Glomerular endothelial cell (primary cell): Measurements from ENCODE around the gene INSR. TPM values are rescaled to one million over a fixed set of nuclear protein-coding genes. Genes with fewer than 3 reads are reported as not detected.
A peak's percentile ranks its signal among the peaks of the same experiment; 100 is the strongest.
"Not testable (repeated sequence)": the region's sequence is repeated elsewhere in the genome, so short reads cannot be mapped to it uniquely, and the experiment has no call there.

Experiments used
- DNase-seq: peaks from one replicate; pipeline ENCODE4 v3.0.0-alpha.2; 2011; ENCODE audit warnings: low read depth, low spot score; ENCODE audit errors: extremely low read depth
- total RNA-seq: library from RNA; depleted of rRNA; stranded (reverse); fragments of >200 nt; gene quantifications from 2 replicates; pipeline ENCODE4 v1.2.3, GENCODE V29; 2015

INSR gene
- total RNA-seq, 1 donor from 2014 or later, result 134 TPM

DNA sequence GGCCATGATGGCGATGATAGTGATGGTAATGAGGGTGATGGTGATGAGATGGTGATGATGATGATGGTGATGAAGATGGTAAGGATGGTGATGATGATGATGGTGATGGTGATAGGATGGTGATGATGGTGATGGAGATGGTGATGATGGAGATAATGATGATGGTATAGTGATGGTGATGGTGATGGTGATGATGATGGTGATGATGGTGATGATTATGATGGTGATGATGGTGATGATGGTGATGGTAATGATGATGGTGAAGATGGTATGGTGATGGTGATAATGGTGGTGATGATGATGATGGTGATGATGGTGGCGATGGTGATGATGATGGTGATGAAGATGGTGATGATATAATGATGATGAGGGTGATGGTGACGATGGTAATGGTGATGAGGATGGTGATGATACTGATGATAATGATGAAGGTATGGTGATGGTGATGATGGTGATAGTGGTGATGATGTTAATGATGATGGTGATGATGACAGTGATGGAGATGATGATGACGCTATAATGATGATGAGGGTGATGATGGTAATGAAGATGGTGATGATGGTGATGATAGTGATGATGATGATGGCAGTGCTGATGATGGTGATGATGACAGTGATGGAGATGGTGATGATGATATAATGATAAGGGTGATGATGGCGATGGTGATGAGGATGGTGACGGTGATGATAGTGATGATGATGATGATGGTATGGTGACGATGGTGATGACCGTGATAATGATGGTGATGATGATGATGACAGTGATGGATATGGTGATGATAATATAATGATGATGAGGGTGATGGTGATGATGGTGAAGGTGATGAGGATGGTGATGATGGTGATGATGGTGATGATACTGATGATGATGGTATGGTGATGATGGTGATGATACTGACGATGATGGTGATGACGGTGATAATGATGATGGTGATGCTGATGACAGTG lies 187.2 kb downstream of the INSR start:
- no peak for DNase-seq

DNA sequence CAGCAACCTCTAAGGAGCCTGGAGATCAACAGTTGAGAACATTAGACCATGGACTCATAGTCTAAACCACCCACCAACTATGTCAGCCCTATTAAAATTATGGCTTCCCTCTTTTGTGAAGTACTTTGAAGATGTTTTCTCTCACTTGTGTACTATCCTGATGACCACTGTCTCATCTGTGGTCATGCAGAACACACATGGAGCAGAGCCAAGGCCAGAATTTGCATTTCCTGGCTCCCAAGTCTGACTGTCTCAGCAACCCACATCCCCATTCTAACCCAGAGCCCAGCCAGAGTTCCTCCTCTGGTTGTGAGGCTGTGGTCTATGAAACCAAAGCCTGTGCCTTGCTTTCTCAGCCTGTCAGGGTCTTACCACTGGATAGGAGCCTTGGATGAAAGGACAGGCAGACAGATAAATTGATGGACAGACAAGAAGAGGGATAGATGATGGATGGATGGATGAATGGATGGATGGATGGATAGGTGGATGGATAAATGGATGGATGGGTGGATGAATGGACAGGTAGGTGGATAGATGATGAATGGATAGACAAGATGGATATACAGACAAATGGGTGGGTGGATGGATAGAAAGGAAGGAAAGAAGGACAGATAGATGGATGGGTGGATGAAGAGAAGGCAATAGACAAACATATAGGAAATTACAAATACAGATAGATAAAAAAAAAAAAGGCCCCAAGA lies 189.3 kb downstream of the INSR start:
- DNase-seq, result no peak

DNA sequence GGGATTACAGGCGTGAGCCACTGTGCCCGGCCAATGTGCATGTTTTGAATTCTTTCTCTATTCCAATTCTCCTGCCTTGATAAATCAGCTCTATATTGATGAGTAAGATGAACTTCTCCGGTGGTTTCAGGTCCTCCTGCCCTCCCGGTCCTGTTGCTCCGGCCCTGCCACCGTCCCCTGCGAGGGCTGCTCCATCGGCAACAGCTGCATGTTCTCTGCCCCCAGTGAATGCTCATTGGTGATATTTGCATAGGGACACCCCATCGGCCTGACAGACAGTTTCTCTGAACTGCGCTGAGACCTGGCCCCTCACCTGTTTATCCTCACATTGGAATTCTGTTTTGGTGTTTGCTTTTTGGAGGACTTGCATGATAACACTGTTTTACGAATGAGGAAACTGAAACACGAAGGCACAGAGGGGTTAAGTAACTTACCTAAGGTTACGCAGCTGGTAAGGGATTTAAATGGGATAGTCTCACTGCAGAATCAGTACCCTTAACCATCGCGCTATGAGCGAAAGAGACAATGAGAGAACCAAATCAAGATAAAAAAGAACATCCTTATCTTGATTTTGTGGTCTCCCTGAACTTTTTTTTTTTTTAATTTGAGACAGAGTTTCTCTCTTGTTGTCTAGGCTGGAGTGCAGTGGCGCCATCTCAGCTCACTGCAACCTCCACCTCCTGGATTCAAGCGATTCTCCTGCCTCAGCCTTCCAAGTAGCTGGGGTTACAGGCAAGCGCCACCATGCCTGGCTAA lies 192.5 kb downstream of the INSR start:
- no peak for DNase-seq

DNA sequence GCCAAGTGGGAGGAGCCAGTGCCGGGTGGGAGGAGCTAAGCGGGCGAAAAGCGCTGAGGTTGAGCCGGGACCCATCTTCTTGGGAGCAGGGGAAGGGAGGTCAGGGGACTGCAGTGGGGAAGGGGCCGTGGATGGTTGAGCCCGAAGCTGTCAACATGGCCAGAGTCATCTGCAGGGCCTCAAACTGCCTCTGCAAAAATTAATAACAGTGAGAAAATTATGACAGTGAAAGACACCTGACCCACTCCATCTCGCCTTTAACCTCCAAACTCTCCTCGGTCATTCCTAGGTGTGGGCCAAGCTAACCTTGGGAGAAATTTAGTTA lies 194.7 kb downstream of the INSR start:
- DNase-seq, result no peak

DNA sequence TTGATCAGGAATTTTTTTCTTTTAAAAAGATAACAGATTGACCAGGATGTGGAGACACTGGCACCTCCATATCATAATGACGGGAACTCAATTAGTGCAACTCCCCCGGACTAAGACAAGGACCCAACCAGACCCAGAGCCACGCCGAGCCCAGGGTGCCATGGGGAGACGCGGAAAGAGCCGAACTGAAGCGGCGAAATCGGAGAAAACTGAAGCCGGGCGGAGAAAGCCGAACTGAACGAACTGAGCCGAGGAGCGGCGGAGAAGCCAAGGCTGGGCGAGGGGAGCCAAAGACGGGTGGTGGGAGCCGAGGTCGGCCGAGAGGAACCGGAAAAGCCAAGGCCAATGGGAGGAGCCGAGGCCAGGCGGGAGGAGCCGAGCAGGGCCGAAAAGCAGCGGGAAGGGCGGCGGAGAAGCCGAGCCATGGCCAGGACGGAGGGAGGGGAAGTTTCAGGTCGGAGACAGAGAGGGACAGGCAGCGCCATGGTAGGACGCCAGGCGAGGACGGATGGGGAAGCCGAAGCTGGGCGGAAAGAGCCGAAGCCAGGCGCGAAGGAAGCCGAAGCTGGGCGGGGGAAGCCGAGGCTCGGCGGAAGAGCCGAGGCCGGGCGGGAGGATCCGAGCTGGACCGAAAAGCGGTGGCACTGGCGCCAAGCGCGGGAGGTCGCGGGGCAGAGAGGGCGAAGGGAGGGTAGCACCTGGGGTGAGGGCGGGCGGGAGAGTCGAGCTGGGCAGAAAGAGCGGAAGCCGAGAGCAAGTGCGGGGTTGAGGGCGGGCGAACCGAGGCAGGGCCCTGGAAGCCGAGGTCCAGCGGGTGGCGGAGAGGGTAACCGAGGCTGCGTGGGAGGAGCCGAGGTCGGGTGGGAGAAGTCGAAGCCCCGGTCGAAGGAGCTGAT lies 195.3 kb downstream of the INSR start:
- no peak for DNase-seq

DNA sequence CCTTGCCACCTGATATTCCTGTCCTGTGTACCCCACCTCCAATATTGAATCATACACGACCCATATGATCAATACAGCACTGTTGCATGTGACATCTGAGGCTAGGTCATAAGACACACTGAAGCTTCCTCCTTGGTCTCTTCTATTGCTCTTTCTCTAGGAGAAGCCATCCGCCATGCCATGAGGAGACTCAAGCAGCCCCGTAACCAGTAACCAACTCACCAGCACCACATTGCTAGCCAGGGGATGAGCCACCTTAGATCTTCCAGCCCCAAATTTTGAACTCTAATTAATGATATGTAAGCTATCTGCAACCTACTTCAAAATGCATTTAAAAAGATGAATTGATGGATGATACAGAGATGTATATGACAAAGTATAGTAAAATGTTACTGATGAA lies 196.1 kb downstream of the INSR start:
- no peak for DNase-seq

DNA sequence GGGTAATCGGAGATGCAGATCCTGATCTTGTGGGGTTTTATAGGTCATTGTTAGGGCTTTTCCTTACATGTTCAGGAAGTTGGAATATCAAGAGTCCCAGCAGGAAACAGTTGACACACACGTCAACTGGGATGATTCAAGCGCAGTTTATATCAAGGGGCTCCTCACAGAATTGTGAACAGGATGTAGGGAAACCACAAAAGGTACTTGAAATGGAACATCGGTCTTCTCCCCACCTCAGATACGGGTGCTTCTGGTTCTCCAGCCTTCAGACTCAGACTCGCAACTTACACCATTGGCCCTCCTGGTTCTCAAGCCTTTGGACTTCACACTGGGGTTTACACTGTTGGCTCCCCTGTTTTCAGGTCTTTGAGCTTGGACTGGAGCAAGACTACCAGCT lies 205.2 kb downstream of the INSR start:
- DNase-seq, result no peak

DNA sequence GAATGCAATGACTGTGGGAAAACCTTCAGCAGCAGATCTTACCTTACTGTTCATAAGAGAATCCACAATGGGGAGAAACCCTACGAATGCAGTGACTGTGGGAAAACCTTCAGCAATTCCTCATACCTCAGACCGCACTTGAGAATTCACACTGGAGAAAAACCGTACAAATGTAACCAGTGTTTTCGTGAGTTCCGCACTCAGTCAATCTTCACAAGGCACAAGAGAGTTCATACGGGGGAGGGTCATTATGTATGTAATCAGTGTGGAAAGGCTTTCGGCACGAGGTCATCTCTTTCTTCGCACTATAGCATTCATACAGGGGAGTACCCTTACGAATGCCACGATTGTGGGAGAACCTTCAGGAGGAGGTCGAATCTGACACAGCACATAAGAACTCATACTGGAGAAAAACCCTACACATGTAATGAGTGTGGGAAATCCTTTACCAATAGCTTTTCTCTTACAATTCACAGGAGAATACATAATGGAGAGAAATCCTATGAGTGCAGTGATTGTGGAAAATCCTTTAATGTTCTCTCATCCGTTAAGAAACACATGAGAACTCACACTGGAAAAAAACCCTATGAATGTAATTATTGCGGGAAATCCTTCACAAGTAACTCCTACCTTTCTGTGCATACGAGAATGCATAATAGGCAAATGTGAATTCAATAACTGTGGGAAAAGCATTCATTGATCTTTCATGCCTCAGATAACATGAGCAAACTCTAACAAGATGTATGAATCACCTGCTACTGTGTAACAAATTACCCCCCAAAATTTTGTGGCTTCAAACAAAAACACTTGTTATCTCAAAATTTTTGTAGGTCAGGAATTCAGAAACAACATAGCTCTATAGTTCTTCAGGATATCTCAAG lies 210.9 kb downstream of the INSR start:
- no peak for DNase-seq

DNA sequence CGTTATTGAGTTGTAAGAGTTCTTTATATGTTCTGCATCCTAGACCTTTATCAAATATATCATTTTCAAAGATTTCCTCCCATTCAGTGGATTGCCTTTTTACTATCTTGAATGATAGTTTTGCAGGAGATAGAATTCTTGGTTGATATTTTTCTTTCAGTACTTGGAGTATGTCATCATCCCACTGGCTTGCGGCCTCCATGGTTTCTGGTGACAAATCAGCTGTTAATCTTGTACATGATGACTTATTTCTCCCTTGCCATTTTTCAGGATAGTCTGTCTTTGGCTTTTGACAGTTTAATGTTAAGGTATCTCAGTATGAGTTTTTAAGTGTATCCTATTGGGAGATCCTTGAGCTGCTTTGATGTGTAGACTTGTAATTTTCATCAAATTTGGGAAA lies 216.2 kb downstream of the INSR start:
- DNase-seq, result no peak

DNA sequence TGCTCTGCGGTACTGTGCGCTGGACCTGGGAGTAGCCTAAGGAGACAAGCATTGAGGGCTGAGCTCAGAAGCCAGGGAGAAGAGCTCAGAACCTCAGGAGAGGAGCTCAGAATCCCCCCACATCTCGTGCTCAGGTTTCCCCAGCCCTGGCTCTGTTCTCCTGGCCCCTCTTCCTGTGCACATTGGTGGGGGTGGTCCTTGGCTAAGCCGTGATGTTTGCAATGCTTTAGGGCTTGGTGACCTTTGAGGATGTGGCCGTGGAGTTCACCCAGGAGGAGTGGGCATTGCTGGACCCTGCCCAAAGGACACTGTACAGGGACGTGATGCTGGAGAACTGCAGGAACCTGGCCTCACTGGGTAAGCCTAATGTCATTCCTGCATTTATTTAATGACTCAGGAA lies 218.1 kb downstream of the INSR start:
- DNase-seq, result no peak

DNA sequence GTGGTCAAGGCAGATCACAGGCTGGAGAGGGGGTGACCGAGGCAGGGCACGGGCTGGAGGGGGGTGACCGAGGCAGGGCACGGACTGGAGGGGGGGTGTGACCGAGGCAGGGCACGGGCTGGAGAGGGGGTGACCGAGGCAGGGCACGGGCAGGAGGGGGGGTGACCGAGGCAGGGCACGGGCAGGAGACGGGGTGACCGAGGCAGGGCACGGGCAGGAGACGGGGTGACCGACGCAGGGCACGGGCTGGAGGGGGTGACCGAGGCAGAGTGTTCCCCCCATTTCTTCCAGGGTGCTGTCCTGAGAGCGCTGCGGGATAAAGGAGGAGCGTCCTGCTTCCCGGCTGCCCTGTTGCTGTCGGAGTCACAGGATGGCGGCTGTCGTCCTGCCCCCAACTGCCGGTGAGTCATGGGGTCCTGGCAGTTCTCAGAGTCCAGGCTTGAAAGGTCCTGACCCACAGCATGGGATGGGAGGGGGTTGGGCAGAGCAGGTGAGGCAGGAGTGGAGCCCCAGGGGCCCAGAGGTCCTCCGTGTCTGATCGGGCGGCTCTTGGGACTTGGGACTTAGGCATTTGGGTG lies 219.4 kb downstream of the INSR start:
- DNase-seq, result no peak

DNA sequence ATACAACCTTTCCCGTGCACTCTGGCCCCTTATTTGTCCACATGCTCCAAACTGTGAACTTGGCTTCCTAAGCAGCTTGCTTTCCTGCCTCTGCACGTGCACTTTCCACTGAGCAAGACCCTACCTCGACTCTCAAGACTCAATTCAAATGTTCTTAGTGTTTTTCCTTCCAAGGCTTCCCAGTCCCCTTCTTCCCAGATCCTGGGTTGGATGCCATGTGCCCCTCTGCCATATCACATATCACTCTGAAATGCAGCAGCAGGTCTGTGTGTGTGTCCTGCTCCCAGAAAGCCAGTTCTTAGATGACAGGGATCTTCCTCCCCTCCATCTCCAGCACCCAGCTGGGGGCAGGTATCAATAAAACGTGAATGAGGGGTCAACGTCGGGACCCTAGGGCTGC lies 221.7 kb downstream of the INSR start:
- DNase-seq, result no peak

DNA sequence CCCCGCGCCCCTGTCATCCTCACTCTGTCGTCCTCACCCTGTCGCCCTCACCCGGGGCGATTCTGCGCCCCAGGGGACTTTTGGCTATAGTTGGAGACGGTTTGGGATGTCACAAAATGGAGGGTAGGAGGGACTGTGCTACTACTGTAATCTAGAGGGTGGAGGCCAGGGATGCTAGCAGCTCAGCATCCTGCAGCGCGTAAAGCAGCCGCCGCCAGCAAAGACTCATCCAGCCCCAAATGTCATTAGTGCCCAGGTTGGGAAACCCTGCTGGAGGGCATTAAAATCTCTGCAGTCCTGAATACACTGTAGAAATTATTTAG lies 224.3 kb downstream of the INSR start:
- no peak for DNase-seq

DNA sequence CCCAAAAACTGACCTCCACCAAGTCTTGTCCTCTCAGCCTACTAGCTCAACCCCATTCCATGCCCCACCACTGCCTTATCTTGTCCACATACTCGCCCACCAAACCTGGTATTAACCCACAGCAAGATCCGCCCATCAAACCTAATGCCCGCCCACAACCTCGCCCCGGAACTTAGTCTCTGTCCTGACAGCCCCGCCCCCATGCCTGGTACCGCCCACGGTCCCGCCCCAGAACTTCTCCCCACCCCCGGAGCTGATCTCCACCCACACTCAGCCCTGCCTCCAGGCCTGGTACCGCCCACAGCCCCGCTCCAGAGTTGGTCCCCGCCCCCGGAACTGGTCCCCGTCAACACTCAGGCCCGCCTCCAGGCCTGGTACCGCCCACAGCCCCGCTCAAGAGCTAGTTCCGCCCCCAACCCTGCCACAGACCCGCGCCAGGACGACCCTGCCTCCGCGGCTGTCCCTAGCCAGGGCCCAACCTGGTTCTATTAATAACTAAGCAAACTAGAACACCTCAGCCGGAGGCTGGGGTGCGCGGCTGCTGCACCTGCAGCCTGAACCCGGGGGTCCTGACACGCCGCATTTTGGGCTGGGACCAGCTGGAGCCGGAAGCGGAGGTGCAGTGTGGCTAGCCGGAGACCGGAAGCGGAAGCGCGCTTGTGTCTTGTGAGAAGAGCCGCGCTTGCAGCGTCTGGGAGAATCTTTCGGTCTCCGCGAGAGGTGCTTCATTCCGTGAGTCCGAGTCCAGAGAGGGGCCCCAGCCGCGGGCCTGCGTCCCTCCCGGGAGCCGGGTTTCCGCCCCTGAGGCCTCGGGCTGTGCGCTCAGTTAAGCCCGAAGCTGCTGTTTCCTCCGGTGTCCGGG lies 224.9 kb downstream of the INSR start, which contains the start of gene ZNF557:
TSS of gene ZNF557 (plus strand) at position 662 of the 862 bp plus-strand sequence. CDS start 5,372 bp downstream, outside the sequence.
- peak; percentile 61 for DNase-seq

DNA sequence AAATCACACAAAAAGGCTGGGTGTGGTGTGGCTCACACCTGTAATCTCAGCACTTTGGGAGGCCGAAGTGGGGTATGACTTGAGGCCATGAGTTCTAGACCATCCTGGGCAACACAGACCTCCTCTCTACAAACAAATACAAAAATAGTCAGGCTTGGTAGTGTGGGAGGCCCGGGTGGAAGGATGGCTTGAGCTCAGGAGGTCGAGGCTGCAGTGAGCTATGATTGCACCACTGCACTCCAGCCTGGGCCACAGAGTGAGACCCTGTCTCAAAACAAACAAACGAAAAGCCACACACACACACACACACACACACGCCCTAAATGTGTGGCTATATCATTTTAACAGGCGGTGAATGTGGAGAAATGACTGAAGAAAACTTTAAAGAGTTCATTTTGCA lies 225.6 kb downstream of the INSR start:
- no peak for DNase-seq

DNA sequence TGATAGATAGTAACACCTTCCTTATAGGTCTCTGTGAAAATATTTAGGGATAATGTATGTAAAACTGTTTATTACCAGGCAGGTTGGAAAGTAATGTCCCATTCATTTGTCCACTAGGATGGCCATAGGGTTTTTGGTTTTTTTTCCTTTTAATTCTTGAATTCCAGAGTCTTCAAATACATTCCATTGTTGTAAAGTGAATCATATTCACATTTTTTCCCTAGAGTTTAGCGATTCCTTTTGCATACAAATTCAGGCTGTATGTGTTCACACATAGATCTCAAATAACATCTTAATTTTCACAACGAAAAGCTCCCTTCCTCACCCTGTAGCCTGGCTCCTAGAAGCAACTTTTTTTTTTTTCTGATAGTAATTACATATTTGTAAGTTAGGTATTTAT lies 226.5 kb downstream of the INSR start:
- DNase-seq, result no peak

DNA sequence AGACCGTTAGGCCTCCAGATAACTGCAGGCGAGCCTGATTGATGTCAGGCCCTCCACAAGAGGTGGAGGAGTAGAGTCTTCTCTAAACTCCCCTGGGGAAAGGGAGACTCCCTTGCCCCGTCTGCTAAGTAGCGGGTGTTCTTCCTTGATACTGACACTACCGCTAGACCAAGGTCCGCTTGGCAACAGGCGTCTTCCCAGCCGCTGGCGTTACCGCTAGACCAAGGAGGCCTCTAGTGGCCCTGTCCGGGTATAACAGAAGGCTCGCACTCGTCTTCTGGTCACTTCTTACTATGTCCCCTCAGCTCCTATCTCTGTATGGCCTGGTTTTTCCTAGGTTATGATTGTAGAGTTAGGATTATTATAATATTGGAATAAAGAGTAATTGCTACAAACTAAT lies 227.1 kb downstream of the INSR start:
- not testable (repeated sequence) for DNase-seq

DNA sequence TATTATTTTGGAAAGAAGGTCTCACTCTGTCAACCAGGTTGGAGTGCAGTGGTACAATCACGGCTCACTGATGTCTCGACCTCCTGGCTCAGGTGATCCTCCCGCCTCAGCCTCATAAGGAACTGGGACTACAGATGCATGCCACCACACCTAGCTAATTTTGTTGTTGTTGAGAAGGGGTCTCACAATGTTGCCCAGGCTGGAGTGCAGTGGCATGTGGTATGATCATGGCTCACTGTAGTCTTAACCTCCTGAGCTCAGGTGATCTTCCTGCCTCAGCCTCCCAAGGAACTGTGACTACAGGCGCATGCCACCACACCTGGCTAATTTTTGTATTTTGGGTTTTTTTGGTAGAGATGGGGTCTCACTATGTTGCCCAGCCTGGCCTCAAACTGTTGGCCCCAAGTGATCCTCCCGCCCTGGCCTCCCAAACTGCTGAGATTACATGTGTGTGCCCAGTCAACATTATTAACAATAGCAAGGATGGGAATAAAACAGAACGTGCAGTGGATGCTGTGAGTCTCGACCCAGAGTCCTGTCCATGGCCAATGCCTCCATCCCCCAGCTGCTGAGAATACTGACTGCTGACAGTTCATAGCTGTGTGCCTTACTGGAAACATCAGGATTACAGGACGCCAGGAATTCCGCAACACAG lies 230.3 kb downstream of the INSR start:
- DNase-seq, result no peak
